HepG2 (cell line): ENCODE results near the gene DELE1.

Source experiments
- ATF3 ChIP-seq: sonication (generic); formaldehyde crosslinking; IDR thresholded peaks from 2 replicates; pipeline ENCODE4 v1.4.0; 2020; ENCODE audit warnings: missing genetic modification reagents
- ETV6 ChIP-seq: sonication (generic); formaldehyde crosslinking; conservative IDR thresholded peaks from 2 replicates; pipeline ENCODE4 v1.4.0; 2020; ENCODE audit warnings: missing genetic modification reagents
- GATA4 ChIP-seq: sonication (generic); IDR thresholded peaks from 2 replicates; pipeline ENCODE4 v1.6.1; 2016; ENCODE audit warnings: antibody characterized with exemption, low read depth, borderline replicate concordance
- MAFF ChIP-seq: IDR thresholded peaks from 2 replicates; pipeline ENCODE4 v1.6.1; 2011; ENCODE audit warnings: low read depth, low read length, improper control_type of control experiment
- MZF1 ChIP-seq: sonication (generic); formaldehyde crosslinking; IDR thresholded peaks from 2 replicates; pipeline ENCODE4 v1.8.1; 2023; ENCODE audit warnings: mild to moderate bottlenecking, missing genetic modification reagents, borderline replicate concordance
- NPAS2 ChIP-seq: sonication (generic); formaldehyde crosslinking; IDR thresholded peaks from 2 replicates; pipeline ENCODE4 v1.8.0; 2022; ENCODE audit warnings: mild to moderate bottlenecking, missing genetic modification reagents, borderline replicate concordance
- POLR2A ChIP-seq, 2 experiments: IDR thresholded peaks; 2 replicates each; pipeline ENCODE4 v1.6.1; 2011; ENCODE audit warnings: low read depth in 2 of 2, low read length in 2 of 2, mild to moderate bottlenecking in 1 of 2, moderate library complexity in 1 of 2; ENCODE audit not compliant: insufficient read depth in 1 of 2
- SP4 ChIP-seq: sonication (generic); formaldehyde crosslinking; IDR thresholded peaks from 2 replicates; pipeline ENCODE4 v1.8.1; 2023; ENCODE audit warnings: mild to moderate bottlenecking, missing genetic modification reagents
- SRF ChIP-seq: IDR thresholded peaks from 2 replicates; pipeline ENCODE4 v1.6.1; 2011; ENCODE audit warnings: mild to moderate bottlenecking, low read depth, low read length, moderate library complexity
- TRIM24 ChIP-seq: sonication (generic); formaldehyde crosslinking; IDR thresholded peaks from 2 replicates; pipeline ENCODE4 v1.8.0; 2022; ENCODE audit warnings: mild to moderate bottlenecking, missing genetic modification reagents
- ZBTB20 ChIP-seq: sonication (generic); formaldehyde crosslinking; IDR thresholded peaks from 2 replicates; pipeline ENCODE4 v1.8.1; 2023; ENCODE audit warnings: missing genetic modification reagents, low read depth, mild to moderate bottlenecking, borderline replicate concordance
- ZNF160 ChIP-seq: sonication (generic); formaldehyde crosslinking; IDR thresholded peaks from 2 replicates; pipeline ENCODE4 v1.8.0; 2022; ENCODE audit warnings: mild to moderate bottlenecking, inconsistent platforms, missing genetic modification reagents
- ZNF263 ChIP-seq: sonication (generic); formaldehyde crosslinking; IDR thresholded peaks from 2 replicates; pipeline ENCODE4 v1.4.0; 2020; ENCODE audit warnings: missing genetic modification reagents
- ZNF367 ChIP-seq: sonication (generic); formaldehyde crosslinking; IDR thresholded peaks from 2 replicates; pipeline ENCODE4 v1.4.0; 2020; ENCODE audit warnings: missing genetic modification reagents, borderline replicate concordance

- no peak for TF ChIP-seq ZNF263 (CRISPR knock-in tag)
- no peak for TF ChIP-seq MAFF
- no peak for TF ChIP-seq NPAS2 (CRISPR knock-in tag)
- no peak for TF ChIP-seq SRF
- TF ChIP-seq SP4 (CRISPR knock-in tag) = 0 out of 2 replicates have a peak, but pooled peaks have one; percentile 37
- TF ChIP-seq GATA4 = no peak
- TF ChIP-seq ZBTB20 = no peak
- no peak for TF ChIP-seq ZNF367 (CRISPR knock-in tag)
- TF ChIP-seq TRIM24 (CRISPR knock-in tag) = no peak
- TF ChIP-seq ATF3 (CRISPR knock-in tag) = no peak
- TF ChIP-seq POLR2A (IDR thresholded peaks at IDR 0.05; ENCODE audit: insufficient read depth in 1 of 2, low read depth in 2 of 2, low read length in 2 of 2) = no peak
- TF ChIP-seq ETV6 (CRISPR knock-in tag) = no peak
- no peak for TF ChIP-seq MZF1 (CRISPR knock-in tag)
- TF ChIP-seq ZNF160 (CRISPR knock-in tag) = no peak
Measured at GRCh38 chr5:141878711-141879425, 44.8 kb upstream of the DELE1 start.
